Fibroblast of peridontal ligament (primary cell): ENCODE results near the gene CCDC60.

Experiments used
- DNase-seq: peaks from one replicate; pipeline ENCODE4 v3.0.0-alpha.2; 2010; ENCODE audit errors: extremely low read depth

CCDC60 gene

GRCh38 chr12:119446459-119446858 is 111.9 kb downstream of the CCDC60 start:
- DNase-seq, result no peak

GRCh38 chr12:119447126-119447525 is 112.6 kb downstream of the CCDC60 start:
- no peak for DNase-seq

GRCh38 chr12:119447618-119448017 is 113.1 kb downstream of the CCDC60 start:
- DNase-seq, result no peak

GRCh38 chr12:119448611-119449131 is 114.1 kb downstream of the CCDC60 start:
- no peak for DNase-seq

- DNase-seq, result no peak
Observed at GRCh38 chr12:119450771-119451170, 116.2 kb downstream of the CCDC60 start.

- DNase-seq, result no peak
Observed at GRCh38 chr12:119456824-119457223, 122.3 kb downstream of the CCDC60 start.

GRCh38 chr12:119457271-119457670 is 122.7 kb downstream of the CCDC60 start:
- DNase-seq, result no peak

GRCh38 chr12:119459481-119459880 is 125.0 kb downstream of the CCDC60 start:
- no peak for DNase-seq

- no peak for DNase-seq
Observed at GRCh38 chr12:119460876-119461275, 126.3 kb downstream of the CCDC60 start.

GRCh38 chr12:119461636-119462214 is 127.2 kb downstream of the CCDC60 start:
- no peak for DNase-seq

GRCh38 chr12:119463211-119463926 is 128.8 kb downstream of the CCDC60 start:
- no peak for DNase-seq

- no peak for DNase-seq
Observed at GRCh38 chr12:119468296-119468695, 133.8 kb downstream of the CCDC60 start.

GRCh38 chr12:119475650-119476049 is 141.1 kb downstream of the CCDC60 start:
- no peak for DNase-seq

- DNase-seq, result no peak
Observed at GRCh38 chr12:119476951-119477350, 142.4 kb downstream of the CCDC60 start.

- DNase-seq, result no peak
Observed at GRCh38 chr12:119479121-119479561, 144.6 kb downstream of the CCDC60 start.

GRCh38 chr12:119480551-119480950 is 146.0 kb downstream of the CCDC60 start:
- DNase-seq, result no peak

- DNase-seq, result no peak
Observed at GRCh38 chr12:119486599-119487154, 152.1 kb downstream of the CCDC60 start.

GRCh38 chr12:119491814-119492213 is 157.3 kb downstream of the CCDC60 start:
- DNase-seq, result no peak

GRCh38 chr12:119500209-119500608 is 165.7 kb downstream of the CCDC60 start:
- DNase-seq, result no peak

- DNase-seq, result no peak
Observed at GRCh38 chr12:119501052-119501451, 166.5 kb downstream of the CCDC60 start.

- no peak for DNase-seq
Observed at GRCh38 chr12:119505001-119505400, 170.5 kb downstream of the CCDC60 start.

GRCh38 chr12:119512772-119513497 is 178.4 kb downstream of the CCDC60 start:
- no peak for DNase-seq
